Lung (tissue), 12 donors: Measurements from ENCODE around the gene CDH4. TPM values are rescaled to one million over a fixed set of nuclear protein-coding genes. Genes with fewer than 3 reads are reported as not detected.
A peak's percentile ranks its signal among the peaks of the same experiment; 100 is the strongest.

ENCODE experiments used
- ATAC-seq: fragments of 200-7000 bp; cut with Tn5 transposase; one replicate; pipeline ENCODE4 v1.9.1; 2020; ENCODE audit warnings: moderate number of reproducible peaks; ENCODE audit not compliant: insufficient read depth, low FRiP score
- DNase-seq, 3 donors: peaks; one replicate each; pipeline ENCODE4 v3.0.0-alpha.2; 2013 to 2017
- H3K27ac ChIP-seq, 2 donors: one replicate each; pipeline ENCODE4 v1.5.1; 2013; ENCODE audit warnings: mild to moderate bottlenecking in 2 of 2, moderate library complexity in 2 of 2, control low read depth in 1 of 2, inconsistent platforms in 1 of 2, low read depth in 1 of 2, low read length in 1 of 2
- H3K27me3 ChIP-seq, 3 donors: one replicate each; pipeline ENCODE4 v1.5.1; 2013; ENCODE audit warnings: low read length in 2 of 3; ENCODE audit not compliant: control insufficient read depth in 3 of 3, insufficient read depth in 3 of 3
- H3K36me3 ChIP-seq, 4 donors: one replicate each; pipeline ENCODE4 v1.5.1; 2013; ENCODE audit warnings: low read length in 4 of 4, mild to moderate bottlenecking in 1 of 4, moderate library complexity in 1 of 4; ENCODE audit not compliant: control insufficient read depth in 4 of 4, insufficient read depth in 4 of 4
- H3K4me1 ChIP-seq, 5 donors: one replicate each; pipeline ENCODE4 v1.5.1; 2013; ENCODE audit warnings: low read length in 5 of 5, mild to moderate bottlenecking in 2 of 5, moderate library complexity in 1 of 5; ENCODE audit not compliant: control insufficient read depth in 5 of 5, insufficient read depth in 5 of 5
- H3K4me3 ChIP-seq: one replicate; pipeline ENCODE4 v1.5.1; 2013; ENCODE audit warnings: mild to moderate bottlenecking, control low read depth, moderate library complexity
- H3K9ac ChIP-seq, 2 donors: one replicate each; pipeline ENCODE4 v1.5.1; 2013; ENCODE audit warnings: low read length in 2 of 2, control low read depth in 1 of 2; ENCODE audit not compliant: insufficient read depth in 1 of 2
- H3K9me3 ChIP-seq, 4 donors: one replicate each; pipeline ENCODE4 v1.5.1; 2013; ENCODE audit warnings: low read length in 3 of 4, mild to moderate bottlenecking in 1 of 4, moderate library complexity in 1 of 4; ENCODE audit not compliant: control insufficient read depth in 4 of 4, insufficient read depth in 3 of 4
- WGBS, 2 donors: extraction: QIAGEN DNeasy Blood & Tissue Kit; methylation state at CpG; one replicate each; pipeline ENCODE4 v1.1.7; 2013; 5-methylcytosine and 5-hydroxymethylcytosine counted together
- polyA plus RNA-seq, 2 donors: library from polyadenylated mRNA; stranded (reverse); fragments of 200-250 nt; gene quantifications; one replicate each; pipeline ENCODE4 v1.2.1, GENCODE V29; 2013
- total RNA-seq, 2 donors: library from RNA; depleted of rRNA in 1 of 2; stranded (reverse); fragments of >200 nt in 1 of 2; gene quantifications; one replicate each; pipeline ENCODE4 v1.2.1, GENCODE V29; 2014 to 2021
- TF ChIP-seq, protein P1 (sequence below): IDR thresholded peaks from 2 replicates; pipeline ENCODE4 v1.5.1; 2012; ENCODE audit warnings: mild to moderate bottlenecking; ENCODE audit errors: control extremely low read depth, extremely low read depth
- donor health status: control.
- donor health status: control.
- donor health status: Bipolar disorder and iron deficiency.
- donor health status: healthy.
- donor health status: DM: yes; HTN: yes; CAD: no.

Gene CDH4
- total and polyA plus RNA-seq, 4 donors = 0.10 to 2.1 (median 0.34) TPM

DNA sequence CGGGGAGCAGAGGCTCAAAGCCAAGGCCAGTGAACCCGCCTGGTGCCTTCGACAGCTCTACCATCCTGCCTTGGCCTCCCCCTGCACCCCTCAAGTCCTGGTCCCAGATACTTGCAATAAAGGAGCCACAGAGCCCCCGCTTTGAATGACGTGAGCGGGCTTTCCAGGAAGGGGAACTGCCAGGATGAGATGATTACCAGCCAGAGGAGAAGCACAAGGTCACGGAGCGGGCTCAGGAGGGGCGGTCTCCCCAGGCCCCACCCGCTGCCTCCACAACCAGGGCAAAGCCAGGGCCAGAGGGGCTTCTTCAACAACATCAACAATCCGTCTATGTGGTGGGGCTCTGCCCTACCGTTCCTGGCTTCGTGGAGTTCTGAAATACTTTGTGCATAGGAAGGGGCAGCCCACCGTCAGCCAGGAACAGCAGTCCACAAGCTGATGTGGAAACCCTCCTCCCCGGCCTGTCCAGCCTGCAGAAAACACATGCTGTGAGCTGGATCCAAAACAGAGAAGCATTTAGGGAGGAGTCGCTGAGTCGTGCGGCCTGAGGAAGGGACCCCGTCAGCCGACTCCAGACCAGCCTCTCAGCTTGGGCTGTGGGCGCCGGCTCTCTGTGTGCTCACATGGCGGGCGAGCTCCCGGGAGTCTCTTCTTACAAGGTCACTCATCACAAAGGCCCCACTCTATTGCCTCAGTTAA is 392.5 kb downstream of the CDH4 start:
- peaks cover 0 to 28% (median 0%) of the 10 kb centered on the region in 3 donors for H3K27me3 ChIP-seq
- no peak overlapping the region for H3K9ac ChIP-seq
- TF ChIP-seq, protein P1, sequence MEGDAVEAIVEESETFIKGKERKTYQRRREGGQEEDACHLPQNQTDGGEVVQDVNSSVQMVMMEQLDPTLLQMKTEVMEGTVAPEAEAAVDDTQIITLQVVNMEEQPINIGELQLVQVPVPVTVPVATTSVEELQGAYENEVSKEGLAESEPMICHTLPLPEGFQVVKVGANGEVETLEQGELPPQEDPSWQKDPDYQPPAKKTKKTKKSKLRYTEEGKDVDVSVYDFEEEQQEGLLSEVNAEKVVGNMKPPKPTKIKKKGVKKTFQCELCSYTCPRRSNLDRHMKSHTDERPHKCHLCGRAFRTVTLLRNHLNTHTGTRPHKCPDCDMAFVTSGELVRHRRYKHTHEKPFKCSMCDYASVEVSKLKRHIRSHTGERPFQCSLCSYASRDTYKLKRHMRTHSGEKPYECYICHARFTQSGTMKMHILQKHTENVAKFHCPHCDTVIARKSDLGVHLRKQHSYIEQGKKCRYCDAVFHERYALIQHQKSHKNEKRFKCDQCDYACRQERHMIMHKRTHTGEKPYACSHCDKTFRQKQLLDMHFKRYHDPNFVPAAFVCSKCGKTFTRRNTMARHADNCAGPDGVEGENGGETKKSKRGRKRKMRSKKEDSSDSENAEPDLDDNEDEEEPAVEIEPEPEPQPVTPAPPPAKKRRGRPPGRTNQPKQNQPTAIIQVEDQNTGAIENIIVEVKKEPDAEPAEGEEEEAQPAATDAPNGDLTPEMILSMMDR = no peak
- WGBS, 2 donors = 57 to 80% methylated on average over 25 of the region's 25 CpGs
- H3K4me1 ChIP-seq = peaks cover 0 to 4% (median 0%) of the 10 kb centered on the region in 5 donors
- DNase-seq = peak in 1 of 3 donors; percentile 33
- H3K9me3 ChIP-seq = peaks cover 0 to 4% (median 0%) of the 10 kb centered on the region in 4 donors
- ATAC-seq = no peak
- H3K36me3 ChIP-seq = no peaks in the 10 kb centered on the region
- H3K27ac ChIP-seq = no peak overlapping the region
- no peak overlapping the region for H3K4me3 ChIP-seq

DNA sequence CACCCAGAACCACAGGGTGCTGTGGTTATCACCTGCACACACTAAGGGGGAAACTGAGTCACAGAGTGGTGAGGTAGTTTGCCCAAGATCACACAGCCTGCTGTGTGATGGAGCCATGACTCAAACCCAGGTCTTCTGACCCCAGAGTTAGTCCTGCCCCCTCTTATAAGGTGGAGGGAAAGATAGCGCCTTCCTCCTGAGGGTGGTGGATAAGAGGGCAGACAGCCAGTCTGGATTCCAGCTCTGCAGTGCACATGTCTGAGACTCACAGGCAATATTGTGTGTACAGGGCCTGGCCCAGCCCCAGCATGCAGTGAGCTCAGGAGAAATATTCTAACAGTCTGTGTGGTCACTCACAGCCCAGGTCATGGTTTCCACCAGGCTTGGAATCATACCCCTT is 393.7 kb downstream of the CDH4 start:
- H3K36me3 ChIP-seq = no peaks in the 10 kb centered on the region
- no peak overlapping the region for H3K9ac ChIP-seq
- DNase-seq (no peak), ATAC-seq (no peak)
- H3K4me3 ChIP-seq = no peak overlapping the region
- no peak overlapping the region for H3K27ac ChIP-seq
- H3K9me3 ChIP-seq = peaks cover 0 to 4% (median 0%) of the 10 kb centered on the region in 4 donors
- peaks cover 0 to 35% (median 3%) of the 10 kb centered on the region in 3 donors for H3K27me3 ChIP-seq
- WGBS, 2 donors = 85 to 94% methylated on average over 1 of the region's 1 CpG
- peaks cover 0 to 4% (median 0%) of the 10 kb centered on the region in 5 donors for H3K4me1 ChIP-seq
- TF ChIP-seq, protein P1 = no peak

DNA sequence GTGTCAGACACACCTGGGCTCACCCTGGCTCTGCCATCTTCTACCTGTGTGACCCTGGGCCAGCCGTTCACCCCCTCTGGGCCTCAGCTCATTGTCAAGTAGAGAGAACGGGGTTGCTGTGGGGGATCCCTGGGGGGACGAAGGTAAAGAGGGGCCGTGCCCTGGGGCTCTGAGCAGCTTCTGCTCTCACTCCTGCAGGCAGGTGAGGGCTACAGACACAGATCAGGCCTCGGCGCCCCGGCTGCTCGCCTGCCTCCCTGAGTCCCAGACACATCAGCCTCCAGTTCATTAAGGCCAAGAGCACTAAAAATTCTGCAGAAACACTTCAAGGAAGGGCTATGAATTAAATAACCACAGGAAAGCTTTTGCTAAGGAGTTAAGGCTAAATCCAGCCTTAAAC is 394.4 kb downstream of the CDH4 start:
- no peak for DNase-seq
- H3K9ac ChIP-seq = no peak overlapping the region
- H3K36me3 ChIP-seq = no peaks in the 10 kb centered on the region
- no peak overlapping the region for H3K27ac ChIP-seq
- H3K4me1 ChIP-seq = peaks cover 0 to 4% (median 0%) of the 10 kb centered on the region in 5 donors
- no peak overlapping the region for H3K4me3 ChIP-seq
- TF ChIP-seq, protein P1 = no peak
- H3K9me3 ChIP-seq = peaks cover 0 to 4% (median 0%) of the 10 kb centered on the region in 4 donors
- WGBS, 2 donors = 87 to 97% methylated on average over 8 of the region's 8 CpGs
- peaks cover 0 to 37% (median 3%) of the 10 kb centered on the region in 3 donors for H3K27me3 ChIP-seq
- ATAC-seq = no peak
